ENCODE measurements around the gene RABL6. TPM values are rescaled to one million over a fixed set of nuclear protein-coding genes. Genes with fewer than 3 reads are reported as not detected.
A peak's percentile ranks its signal among the peaks of the same experiment; 100 is the strongest.
"Not testable (repeated sequence)": the region's sequence is repeated elsewhere in the genome, so short reads cannot be mapped to it uniquely, and the experiment has no call there.

The RABL6 gene
- total RNA-seq, 2 donors from 2014 or later: 48.4 to 61.7 TPM

DNA sequence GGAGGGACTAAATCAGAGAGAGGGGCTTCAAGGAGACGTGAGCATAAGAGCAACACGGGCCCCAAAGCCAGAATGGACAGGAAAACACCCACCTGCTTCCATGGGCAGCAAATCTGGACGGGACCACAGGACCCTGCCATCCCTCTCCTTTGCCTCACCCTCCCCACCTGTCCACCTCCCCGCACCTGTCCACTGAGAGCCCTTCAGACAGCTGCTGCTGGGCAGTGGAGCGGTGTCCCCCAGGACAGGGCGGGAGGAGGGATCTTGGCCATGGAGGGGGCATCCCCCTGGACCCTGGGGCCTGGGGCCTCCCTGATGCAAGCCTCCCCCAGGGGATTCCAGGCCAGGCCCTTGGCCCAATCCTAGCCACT, 9.1 kb upstream of the RABL6 start:
- peak overlapping the region in 1 of 2 donors; percentile 10 for H3K27ac ChIP-seq
- no peaks in the 10 kb centered on the region for H3K36me3 ChIP-seq
- H3K9me3 ChIP-seq: no peaks in the 10 kb centered on the region
- DNase-seq (ENCODE audit: low spot score): no peak
- no peak overlapping the region for H3K4me3 ChIP-seq
- H3K4me1 ChIP-seq: peaks cover 0 to 56% of the 10 kb centered on the region in 2 donors
- H3K27me3 ChIP-seq: peaks cover 0 to 7% of the 10 kb centered on the region in 2 donors
- TF ChIP-seq, protein P1, sequence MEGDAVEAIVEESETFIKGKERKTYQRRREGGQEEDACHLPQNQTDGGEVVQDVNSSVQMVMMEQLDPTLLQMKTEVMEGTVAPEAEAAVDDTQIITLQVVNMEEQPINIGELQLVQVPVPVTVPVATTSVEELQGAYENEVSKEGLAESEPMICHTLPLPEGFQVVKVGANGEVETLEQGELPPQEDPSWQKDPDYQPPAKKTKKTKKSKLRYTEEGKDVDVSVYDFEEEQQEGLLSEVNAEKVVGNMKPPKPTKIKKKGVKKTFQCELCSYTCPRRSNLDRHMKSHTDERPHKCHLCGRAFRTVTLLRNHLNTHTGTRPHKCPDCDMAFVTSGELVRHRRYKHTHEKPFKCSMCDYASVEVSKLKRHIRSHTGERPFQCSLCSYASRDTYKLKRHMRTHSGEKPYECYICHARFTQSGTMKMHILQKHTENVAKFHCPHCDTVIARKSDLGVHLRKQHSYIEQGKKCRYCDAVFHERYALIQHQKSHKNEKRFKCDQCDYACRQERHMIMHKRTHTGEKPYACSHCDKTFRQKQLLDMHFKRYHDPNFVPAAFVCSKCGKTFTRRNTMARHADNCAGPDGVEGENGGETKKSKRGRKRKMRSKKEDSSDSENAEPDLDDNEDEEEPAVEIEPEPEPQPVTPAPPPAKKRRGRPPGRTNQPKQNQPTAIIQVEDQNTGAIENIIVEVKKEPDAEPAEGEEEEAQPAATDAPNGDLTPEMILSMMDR (IDR thresholded peaks at IDR 0.05): no peak

DNA sequence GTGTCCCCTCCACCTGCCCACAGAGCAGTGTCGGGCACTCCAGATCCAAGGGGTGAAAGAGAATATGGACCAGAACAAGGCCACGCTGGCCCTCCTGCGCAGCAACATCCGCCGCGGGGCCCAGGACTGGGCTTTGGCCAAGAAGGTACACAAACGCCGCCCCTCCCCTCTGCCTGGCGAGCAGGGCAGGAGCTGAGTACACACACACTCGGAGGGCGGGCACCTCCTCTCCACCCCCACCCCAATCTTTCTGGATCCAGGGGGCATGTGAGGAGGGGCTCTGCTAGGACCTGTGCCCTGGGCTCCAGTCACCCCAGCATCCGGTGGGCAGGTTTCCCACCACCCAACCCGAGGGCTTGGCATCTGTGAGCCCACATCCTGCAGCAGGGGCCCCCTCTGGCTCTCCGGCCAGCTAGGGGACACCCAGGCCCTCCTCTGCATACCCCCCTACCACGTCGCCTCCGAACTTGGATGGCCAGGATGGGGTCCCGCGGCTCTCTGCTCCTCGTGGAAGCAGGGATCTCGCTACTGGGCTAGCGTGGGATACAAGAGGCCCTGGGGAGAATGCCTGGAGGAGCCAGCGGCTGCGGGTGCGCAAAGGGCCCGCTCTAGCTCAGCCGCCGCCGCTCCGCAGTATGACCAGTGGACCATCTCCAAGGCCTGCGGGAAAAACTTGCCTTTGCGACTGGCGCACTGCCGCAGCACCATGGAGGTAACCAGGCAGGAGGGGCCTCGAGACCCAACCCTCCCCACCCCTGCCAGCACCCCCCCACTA, 8.5 kb upstream of the RABL6 start:
- no peaks in the 10 kb centered on the region for H3K9me3 ChIP-seq
- DNase-seq (ENCODE audit: low spot score): no peak
- H3K36me3 ChIP-seq: no peaks in the 10 kb centered on the region
- TF ChIP-seq, protein P1 (IDR thresholded peaks at IDR 0.05): no peak
- H3K27me3 ChIP-seq: peaks cover 0 to 7% of the 10 kb centered on the region in 2 donors
- H3K4me3 ChIP-seq: peak overlapping the region; percentile 42 to 48
- H3K27ac ChIP-seq: peak overlapping the region in 1 of 2 donors; percentile 32
- H3K4me1 ChIP-seq: peaks cover 0 to 56% of the 10 kb centered on the region in 2 donors

DNA sequence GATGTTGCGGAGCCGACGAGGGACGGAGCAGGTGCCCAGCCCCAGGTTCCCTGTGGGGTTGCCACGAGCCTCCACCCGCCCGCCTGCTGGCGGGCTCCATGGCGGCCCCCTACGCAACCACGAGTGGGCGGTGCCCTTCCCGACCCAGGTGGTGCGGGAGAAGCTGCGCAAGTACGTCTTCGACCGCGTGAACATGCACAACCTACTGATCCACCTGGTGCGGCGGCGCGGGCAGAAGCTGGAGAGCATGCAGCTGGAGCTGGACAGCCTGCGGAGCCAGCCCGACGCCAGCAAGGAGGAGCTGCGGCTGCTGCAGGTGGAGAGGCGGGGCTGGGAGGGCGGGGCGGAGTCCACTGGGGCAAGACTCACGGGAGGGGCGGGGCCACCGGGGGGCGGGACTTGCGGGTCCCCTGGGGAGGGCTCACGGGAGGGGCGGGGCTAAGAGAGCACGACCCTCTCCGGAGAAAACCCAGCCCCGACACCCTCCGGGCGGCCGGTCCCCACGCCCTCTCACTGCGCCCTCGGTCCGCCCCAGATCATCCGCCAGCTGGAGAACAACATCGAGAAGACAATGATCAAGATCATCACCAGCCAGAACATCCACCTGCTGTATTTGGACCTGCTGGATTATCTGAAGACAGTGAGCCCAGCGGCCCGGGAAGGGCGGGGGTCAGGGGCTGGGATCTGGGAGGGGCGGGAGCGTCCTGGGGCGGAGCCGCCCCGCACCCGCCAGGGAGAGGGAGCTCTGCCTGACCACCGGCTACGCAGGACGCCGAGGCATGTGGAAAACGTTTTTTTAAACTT, 7.7 kb upstream of the RABL6 start:
- Histone ChIP-seq H3K36me3 (no peaks in the 10 kb centered on the region), H3K4me1 (peaks cover 0 to 56% of the 10 kb centered on the region in 2 donors), H3K9me3 (no peaks in the 10 kb centered on the region), H3K27ac (peak overlapping the region; percentile 32 to 59), H3K27me3 (peaks cover 0 to 7% of the 10 kb centered on the region in 2 donors), H3K4me3 (peak overlapping the region; percentile 42 to 48)
- DNase-seq (ENCODE audit: low spot score): no peak
- TF ChIP-seq, protein P1 (IDR thresholded peaks at IDR 0.05): no peak

DNA sequence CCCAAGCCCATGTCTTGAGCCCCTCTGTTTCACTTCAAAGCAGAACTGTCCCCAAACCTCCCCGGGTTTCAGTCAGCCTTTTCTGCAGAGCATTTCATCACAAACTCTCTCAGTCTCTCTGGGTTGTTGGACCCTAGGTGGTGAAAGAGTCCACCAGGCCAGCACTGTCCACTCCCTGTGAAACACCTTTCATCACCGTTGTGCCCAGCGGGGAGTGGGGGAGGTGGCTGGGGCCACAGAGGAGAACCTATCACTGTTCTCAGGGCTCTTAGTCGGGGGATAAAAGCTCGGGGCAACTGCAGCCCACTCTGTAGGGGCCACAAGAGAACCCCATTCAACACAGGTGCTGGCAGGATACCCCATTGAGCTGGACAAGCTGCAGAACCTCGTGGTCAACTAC, 5.4 kb upstream of the RABL6 start:
- Histone ChIP-seq H3K4me3 (no peak overlapping the region), H3K4me1 (peaks cover 0 to 49% of the 10 kb centered on the region in 2 donors), H3K27ac (no peak overlapping the region), H3K9me3 (no peaks in the 10 kb centered on the region), H3K27me3 (peaks cover 0 to 7% of the 10 kb centered on the region in 2 donors), H3K36me3 (no peaks in the 10 kb centered on the region)
- TF ChIP-seq, protein P1 (IDR thresholded peaks at IDR 0.05): no peak
- DNase-seq (ENCODE audit: low spot score): no peak

DNA sequence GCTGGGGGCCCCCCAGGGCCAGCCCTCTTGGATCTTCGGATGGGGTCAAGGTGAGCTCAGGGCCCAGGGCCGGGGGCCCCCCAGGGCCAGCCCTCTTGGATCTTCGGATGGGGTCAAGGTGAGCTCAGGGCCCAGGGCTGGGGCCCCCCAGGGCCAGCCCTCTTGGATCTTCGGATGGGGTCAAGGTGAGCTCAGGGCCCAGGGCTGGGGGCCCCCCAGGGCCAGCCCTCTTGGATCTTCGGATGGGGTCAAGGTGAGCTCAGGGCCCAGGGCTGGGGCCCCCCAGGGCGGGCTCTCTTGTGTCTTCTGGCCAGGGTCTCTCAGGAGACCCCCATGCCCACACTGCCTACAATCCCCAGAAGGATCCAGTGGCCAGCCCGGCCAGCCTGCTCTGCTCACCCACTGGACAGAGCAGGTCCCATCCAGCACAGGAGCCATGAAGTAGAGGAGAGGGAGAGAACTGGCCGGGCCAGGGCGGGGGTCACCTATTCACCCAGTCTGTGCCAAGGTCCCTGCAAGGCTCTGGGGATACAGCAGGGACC, 4.7 kb upstream of the RABL6 start:
- H3K27me3 ChIP-seq; H3K9me3 ChIP-seq; H3K27ac ChIP-seq; DNase-seq (ENCODE audit: low spot score); H3K36me3 ChIP-seq; H3K4me3 ChIP-seq: not testable (repeated sequence)
- peaks cover 0 to 44% of the 10 kb centered on the region in 2 donors for H3K4me1 ChIP-seq

All from right atrium auricular region (tissue), 2 donors.